Ureter (tissue), 1 donor: ENCODE data around the gene HELZ2. TPM values are rescaled to one million over a fixed set of nuclear protein-coding genes. Genes with fewer than 3 reads are reported as not detected.

Source experiments
- DNase-seq: peaks from one replicate; pipeline ENCODE4 v3.0.0-alpha.2; 2020; ENCODE audit warnings: low spot score
- total RNA-seq: library from RNA; stranded (reverse); gene quantifications from one replicate; pipeline ENCODE4 v1.2.4, GENCODE V29; 2023
- donor health status: DM: yes; HTN: yes; CAD: no.

HELZ2 gene
- total RNA-seq, 1 donor from 2014 or later: 35.6 TPM

DNA sequence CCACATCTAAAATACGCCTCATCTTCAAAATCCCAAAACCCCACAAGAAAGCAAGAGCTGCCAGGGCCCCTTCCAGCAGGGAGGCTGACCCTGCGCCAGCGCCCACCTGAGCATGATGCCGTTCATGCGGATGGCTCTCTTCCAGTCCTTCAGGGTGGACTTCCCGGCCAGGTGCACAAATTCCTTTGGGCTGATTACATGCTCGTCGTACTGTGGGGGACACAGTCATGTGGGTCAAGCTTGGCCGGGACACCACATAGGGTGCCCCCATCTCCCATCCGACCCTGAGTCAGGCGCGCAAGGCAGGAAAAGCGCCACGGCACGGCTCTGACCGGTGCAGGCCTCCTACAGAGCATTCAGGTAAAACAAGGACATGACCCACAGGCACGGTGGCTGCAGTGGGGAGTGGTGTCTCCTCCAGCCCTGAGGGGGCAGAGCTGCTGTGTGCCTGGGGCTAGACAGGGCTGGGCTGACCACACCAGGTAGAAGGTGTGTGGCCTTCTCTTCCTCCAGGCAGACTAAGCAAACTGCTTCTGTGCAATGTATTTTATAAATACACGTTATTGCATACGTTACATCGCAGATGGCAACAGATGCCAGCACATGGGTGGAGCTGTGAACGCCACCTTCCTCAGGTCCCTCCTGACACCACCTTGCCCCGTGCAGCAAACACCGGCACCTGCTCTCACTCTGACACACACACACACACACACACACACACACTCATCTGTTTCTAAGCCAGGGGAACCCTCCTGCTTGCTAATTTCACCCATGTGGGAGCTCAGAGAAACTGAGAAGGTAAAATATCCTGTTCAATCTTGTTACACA, 23.8 kb upstream of the HELZ2 start:
- no peak for DNase-seq

DNA sequence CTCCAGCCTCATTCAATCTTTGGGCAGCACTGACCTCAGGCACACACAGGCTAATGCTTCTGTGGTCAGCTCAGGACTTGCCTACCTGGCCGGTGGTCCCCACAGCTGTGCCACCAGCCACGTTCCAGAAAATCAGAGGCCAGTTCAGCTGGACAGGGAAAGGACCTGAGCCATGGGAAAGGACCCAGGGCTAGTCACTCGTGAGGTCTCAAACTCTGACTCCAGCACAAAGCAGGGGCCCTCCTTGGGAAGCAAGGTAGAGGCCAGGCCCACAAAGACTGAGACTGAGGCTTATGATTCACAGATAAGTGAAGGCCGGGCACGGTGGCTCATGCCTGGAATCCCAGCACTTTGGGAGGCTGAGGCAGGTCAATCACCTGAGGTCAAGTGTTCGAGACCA, 22.4 kb upstream of the HELZ2 start:
- no peak for DNase-seq

DNA sequence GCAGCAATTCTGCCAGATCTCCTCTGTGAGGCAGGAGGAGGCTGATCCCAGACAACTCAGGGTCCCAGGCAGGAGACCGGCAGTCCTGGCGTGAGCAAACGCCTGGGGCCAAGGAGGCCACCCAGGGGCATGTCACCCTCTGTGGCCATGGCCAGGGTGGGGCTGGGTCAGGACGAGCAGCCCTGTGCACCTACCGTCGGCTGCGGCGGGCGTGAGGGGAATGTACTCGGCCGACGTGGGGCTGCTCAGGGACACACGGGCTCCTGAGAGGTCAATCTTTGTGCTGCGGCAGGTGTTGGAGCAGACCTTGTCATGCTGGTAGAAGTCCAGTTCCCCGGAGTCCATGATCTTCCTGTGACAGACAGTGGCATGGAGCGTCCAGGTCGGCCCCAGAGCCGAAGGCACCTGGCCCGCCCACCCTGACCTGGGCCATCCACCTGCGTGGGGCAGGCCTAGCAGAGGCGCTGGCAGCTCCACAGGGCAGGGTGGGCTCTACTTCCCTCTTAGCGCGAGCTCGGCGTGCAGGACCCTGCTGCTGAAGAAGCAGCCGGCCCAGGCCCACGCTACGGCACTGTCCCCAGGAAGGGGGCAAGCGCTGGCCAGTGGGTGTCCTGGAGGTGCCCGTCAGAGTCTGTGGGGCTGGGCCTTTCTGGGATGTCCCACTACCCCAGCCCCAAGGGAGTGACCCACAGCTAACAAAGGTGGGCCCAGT, 21.5 kb upstream of the HELZ2 start:
- no peak for DNase-seq

DNA sequence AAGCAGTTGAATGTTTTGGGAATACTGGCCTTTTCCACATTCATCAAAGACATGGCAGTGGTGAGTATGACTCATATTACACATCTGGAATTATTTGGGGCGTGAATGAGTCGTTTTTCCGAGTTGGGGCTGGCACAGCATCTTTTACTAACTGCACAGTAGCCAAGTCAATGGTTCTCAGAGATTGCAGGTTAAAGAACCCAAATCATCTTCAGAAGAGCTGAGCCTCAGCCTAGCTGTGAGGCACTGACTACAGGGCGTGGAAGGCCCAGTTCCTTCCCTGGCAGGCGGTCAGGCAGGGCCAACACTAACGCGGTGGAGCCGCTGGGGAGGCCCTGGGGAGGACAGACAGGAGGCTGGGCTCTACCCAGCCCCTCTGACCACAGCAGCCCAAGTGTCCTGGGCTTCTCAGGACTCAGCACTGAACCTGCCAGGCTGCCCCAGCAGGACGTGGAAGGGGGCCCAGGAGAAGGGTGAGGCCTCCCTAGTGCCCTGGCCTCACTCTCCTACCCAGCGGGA, 20.1 kb upstream of the HELZ2 start:
- DNase-seq: no peak

DNA sequence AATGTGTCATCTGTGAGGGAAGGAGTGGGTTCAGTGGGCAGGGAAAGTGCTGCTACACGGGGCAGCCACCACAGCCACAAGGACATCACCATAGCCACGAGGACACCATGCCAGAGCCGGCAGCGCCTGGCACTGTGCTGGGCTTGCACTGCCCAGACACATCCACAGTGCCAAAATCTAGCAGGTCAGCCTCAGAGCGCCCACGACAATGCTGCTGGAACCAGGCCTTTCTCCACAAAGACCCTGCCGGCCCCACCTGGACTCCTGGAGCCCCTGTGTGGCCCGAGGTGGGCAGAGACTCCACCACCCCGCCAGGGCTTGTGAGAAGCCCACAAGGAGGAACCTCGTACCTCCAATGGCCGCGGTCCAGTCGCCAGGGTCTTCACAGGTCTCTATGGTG, 18.6 kb upstream of the HELZ2 start:
- DNase-seq: no peak

DNA sequence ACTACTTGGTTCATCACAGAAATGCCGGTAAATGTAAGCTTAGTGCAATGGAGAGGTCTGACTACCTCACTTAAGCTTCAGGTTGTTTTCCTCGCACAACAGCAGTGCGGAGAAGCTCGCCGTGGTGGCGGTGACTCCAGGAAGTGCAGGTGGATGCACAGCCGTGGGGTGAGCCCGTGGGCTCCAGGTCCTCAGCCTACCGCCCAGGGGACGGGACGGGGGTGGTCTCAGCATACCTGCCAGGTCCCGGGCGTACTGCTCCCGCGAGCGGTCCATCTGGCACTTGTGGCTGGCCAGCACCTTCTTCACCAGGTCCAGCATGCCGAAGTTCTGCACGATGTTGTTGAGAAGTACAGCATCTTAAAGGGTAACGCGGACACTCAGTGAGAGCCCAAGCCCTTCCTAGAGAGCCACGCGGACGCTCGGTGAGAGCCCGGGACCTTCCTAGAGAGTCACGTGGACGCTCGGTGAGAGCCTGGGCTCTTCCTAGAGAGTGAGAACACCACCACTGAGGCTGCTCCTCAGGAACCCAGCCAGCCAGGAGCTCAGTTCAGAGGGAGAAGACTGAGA, 17.8 kb upstream of the HELZ2 start:
- DNase-seq: no peak

DNA sequence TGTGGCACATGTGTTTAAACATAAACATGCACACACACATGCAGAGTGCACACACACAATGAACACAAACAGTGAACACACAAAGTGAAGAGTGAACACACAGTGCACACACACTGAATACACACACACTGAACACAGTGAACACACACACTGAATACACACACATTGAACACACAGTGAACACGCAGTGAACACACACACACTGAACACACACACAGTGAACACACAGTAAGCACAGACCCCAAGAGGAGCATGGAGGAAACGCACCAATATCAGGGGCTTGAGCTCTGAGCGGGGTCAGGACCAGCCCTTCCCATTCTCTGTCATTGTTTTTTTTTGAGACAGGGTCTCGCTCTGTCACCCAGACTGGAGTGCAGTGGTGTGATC, 17.1 kb upstream of the HELZ2 start:
- no peak for DNase-seq

DNA sequence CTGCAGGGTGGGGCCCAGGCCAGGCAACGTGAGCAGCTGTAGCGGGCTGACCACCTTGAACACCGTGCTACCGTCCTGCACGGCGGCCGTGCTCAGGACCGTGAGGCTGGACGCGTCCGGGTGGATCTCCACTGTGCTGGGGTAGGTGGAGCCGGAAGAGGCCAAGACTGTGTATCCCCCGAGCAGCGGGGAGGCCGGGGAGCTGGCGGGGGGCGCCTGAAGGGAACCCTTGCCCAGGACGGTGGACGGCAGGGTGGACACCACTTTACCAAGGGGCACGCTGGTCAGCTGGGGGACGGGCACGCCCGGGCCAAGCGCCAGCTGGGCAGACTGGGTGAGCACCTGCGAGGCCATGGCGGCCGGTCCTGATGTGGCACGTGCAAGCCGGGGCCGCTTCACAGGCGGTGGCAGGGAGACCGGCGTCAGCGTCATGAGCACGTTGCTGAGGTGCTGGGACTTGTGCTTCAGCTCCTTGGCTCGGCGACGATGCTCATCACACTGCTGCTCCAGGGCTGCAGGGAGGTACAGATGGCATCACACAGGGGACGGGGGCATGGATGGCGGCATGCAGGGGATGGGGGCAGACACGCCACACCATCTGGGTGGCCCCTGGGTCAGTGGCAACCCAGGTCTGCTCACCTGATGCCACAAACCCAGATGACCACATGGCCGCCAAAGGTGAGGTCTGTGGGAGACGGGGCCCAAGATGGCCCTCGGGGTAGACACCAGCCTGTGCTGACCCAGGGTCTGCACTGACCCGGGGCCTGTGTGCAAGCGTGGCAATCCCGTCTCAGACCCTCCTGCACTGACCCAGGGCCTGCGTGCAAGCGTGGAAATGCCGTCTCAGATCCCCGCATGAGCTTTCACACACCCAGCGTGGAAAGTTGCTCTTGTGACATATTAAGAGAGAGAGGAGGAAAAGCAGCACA, 16.4 kb upstream of the HELZ2 start:
- DNase-seq: no peak

DNA sequence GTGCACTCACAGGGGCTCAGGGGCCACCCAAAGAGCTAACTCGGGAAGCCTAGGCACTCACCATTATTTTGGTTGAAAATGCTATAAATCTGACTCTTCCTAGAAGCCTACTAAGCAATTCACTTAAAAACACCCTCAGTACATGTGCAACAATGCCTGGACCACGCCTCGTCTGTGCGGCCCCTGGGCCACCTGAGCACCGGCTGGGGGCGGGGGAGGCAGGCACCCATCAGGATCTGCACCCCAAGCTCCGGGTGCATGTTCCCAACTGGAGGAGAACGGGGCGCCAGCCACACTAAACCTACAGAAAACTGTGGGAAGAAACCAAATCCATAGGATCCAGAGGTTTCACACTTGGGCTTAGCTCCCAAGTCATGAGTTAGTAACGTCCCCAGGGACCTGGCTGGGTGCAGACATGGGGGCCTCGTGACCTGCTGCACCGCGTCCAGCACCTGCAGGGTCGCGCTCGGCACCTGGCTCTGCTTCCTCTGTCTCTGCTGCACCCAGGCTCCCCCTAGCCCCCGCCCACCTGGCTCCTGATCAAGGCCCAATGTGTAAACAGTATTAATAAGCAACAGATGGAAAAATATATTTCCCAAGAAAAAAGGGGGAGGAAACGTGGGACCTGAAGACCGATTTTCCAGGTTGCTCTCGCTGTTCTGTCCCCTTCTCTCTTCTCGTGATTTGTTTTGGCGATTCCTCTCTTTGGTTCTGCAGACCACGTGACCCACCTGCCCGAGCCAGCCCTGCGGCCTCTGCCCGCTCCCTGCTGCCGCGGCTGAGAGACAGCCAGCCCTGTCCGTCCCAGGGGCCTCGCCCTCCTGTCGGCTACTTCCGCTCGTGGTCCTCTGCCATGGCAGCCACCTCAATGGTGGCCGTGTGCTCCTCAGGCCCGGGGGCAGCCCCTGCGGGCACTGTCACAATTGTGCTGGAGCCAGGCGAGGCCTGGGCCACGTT, 15.5 kb upstream of the HELZ2 start:
- no peak for DNase-seq

DNA sequence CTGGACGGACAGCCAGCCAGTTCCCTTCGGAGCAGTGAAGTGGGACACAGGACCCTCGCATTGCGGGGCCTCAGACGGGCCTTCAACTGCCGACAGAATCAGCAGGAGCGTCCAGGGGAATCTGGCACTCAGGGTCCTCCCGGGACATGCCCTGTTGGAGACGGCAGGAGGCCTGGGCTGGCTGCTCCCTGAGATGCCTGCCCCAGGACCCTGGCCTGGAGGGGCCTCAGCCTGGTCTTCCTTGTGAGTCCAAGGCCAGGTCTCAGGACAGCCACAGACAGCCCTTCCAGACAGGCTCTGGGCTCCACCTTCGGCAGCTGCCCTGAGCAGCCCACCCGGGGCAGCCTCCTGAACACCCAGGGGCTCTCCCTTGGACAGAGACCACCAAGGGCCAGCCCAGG, 14.6 kb upstream of the HELZ2 start:
- no peak for DNase-seq

DNA sequence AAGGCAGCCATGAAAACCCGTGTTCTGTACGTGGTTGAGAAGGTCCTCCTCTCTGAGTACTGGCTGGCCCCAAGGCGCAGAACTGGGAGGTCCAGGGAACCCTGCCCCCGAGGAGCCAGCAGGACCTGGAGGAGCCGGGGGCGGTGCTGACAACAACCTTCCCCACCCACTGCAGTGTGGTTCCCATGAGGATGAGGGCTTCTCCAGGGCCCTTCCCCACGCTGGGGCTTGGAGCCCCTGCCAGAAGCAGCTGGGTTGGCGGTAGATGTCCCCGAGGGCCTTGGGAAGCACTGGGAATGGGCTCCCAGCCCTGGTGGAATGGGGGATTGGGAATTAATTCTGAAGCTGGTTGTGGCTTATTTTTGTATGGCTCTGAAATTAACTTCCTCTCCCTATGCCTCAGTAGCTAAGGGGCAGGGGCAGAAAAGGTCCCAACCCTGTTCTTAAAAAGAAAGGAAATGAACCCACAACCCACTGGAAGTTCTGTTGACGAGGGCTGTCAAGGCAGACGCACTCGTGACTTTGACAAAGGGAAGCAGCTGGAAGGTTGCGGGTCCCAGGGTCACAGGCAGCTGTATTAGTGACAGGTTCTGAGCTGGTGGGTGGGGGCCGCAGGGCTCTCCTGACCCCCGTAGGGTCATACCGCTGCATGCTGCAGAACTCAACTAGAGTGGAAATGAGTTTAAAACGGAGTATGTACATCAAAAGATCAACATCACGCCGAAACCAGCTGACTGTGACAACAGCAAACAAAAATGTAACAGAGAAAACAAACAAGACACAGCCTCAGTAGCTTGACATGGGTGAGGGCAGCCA, 13.9 kb upstream of the HELZ2 start:
- DNase-seq: no peak

DNA sequence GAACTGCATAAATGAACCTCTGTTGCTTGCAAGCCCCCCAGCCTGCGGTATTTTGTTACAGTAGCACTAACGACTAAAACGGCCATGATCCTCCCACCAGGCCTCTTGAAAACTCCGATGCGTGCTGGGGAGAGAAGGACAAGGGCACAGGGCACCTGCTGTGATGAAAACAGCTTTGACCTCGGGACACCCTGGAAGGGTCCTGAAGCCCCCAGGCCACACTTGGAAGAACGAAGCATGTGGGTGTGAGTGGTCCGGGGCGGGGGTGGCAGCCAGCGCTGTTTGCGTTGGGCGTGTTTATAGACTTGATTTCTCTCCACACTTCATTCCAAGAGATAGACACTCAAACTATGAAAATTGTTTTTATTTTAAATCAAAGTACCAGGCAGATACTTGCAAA, 13.2 kb upstream of the HELZ2 start:
- DNase-seq: no peak

DNA sequence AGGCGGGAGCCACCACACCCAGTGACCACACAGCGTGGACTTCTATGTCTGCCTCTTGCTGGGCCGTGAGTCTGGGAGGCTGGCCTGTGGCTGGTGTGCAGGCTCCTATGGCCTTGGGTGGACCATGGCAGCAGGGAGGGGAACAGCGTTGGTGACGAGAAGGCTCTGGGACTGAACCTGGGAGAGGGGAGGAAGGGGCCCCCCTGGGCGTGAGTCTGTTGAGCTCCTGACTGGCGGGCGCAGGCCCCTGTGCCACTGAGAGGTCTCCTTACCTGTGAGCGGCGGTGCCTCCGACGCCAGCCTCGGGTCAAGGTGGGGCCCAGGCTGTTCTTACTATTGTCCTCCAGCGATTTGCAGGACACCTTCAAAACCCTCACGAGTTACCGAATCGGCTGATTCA, 12.8 kb upstream of the HELZ2 start:
- DNase-seq: no peak

DNA sequence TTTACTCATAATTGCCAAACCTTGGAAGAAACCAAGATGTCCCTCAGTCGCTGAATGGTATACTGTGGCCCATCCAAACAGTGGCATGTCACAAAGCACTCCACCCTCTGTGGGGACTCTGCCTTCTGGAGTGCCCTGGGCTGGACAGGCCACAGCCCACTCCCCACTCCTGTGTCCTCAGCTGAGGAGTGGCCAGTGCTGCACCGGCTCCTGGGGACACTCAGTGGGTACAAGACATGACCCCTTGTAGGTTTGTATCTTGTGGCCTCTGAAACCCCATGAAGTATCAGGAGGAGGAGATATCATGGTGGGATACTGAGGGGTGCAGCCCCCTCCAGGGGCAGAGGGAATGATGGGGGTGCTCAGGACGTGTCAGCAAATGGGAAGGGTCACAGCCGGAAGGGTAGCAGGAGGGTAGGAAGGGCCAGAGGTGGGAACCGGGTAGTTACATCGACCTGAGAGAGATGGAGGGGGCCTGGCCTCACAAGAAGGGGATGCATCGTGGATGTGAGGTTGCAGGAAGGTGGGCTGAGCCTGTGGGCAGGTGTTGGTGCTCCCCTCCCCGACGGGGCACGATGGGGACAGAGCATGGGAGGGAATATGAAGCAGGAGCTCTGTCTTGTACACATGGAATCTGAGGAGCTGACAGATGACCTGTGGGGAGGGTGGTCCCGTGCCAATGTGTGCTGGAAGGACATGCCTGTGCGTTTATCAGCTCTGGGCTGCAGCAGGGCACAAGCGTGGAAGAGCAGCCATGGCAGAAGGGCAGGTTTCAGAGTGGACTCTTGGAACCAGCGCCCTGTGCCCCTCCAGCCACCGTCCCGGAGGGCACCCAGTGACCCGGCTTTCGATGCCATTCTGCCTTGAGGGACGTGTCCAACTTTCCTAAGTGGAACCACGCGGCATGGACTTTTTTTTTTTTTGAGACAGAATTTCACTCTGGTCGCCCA, 11.9 kb upstream of the HELZ2 start:
- DNase-seq: no peak

DNA sequence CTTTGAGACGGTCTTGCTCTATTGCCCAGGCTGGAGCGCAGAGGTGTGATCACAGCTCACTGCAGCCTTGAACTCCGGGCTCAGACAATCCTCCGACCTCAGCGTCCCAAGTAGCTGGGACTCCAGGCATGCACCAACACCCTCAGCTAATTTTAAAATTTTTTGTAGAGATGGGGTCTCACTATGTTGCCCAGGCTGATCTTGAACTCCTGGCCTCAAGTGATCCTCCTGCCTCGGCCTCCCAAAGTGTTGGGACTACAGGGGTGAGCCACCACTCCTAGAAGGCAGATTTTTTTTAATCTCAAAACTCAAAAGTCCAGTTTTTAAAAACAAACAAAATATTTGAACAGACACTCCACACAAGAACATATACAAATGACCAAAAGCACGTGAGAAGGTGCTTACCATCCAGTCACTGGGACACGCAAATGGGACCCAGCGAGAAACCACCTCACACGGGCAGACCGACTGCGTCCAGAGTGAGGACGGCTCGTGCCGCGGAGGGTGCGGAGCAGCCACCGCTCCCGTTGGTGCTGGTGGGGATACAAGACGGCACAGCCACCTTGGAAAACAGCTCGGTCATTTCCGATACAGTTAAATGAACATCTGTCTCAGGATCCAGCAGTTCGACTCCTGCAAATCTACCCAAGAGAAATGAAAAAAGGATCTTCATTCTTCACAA, 8.5 kb upstream of the HELZ2 start:
- DNase-seq: no peak

DNA sequence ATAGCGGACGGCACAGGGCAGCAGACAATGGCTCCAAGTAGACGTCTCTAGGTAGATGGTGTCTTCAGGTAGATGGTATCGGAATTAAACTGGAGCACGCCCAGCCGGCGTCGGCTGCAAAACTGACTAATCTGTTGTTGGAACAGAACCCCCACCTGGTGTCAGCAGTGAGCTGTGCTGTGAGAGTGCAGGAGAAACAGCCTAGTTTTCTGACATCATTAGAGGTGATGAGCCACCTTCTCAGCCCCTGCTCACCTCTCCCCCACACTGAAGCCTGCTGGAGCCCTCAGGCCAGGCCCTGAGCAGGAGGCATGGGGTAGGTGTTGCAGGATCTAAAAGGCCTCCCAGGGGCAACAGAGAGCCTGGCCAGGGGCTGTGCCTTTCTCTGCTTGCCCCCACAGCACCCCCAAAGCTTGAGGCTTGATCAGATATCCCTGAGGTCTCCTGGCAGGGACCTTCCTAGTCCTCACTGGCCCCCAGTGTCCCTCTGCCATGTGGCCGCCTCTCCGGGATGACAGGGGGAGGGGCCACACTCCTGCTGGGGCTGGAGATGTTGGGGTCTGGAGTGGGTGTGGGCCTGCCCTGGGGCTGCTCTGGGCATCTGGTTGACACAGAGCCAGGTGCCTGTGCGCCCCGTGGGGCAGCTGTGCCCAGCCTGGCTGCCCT, 6.9 kb upstream of the HELZ2 start:
- no peak for DNase-seq

DNA sequence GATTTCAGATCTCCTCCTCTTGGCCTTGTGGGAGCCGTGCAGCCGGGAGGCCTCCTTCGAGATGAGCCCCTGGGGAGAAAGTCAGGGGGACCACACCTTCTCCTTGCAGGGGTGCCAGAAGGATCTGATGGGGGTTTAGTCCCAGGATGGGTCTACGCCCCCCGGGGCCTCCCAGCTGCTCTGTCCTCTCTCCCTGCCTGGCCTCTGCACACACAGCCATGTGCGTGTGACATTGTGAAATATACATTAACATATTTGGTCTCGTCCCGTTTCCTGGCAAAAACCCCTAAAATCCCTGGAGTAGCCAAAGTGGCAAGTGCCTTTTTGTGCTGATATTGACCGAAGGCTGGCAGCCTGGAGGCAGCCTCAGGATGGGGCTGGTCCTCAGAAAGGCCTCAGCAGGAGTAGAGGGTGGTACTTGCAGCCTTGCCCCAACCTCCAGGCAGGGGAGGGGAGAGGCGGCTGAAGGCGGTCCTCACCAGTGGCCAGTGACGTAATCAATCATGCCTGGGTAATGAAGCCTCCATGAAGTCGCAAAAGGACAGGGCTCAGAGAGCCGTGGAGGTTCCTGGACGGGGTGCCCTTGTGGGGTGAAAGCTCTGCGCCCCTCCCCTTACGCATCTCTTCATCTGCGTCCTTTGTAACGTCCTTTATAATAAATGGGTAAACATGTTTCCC, 5.1 kb upstream of the HELZ2 start:
- no peak for DNase-seq
